NCI-H1436 treated with DMSO at 0.1 percent for 48 hours (cell line): ENCODE results near the gene NEURL2.

Experiments used
- DNase-seq: peaks from one replicate; lab custom pipeline; 2025; lab: John Stamatoyannopoulos, UW

The NEURL2 gene

GRCh38 chr20:45841407-45842129 is 49.4 kb downstream of the NEURL2 start:
- no peak for DNase-seq

GRCh38 chr20:45840700-45841198 is 50.3 kb downstream of the NEURL2 start:
- no peak for DNase-seq
